Left colon (tissue), 2 donors: ENCODE results near the gene GARIN5B. TPM values are rescaled to one million over a fixed set of nuclear protein-coding genes. Genes with fewer than 3 reads are reported as not detected.

Experiments
- ATAC-seq: fragments of 200-7000 bp; cut with Tn5 transposase; one replicate; pipeline ENCODE4 v1.9.1; 2020; ENCODE audit warnings: mild to moderate bottlenecking, moderate library complexity
- DNase-seq, 2 donors: peaks; one replicate each; pipeline ENCODE4 v3.0.0-alpha.2; 2020
- intact Hi-C, 2 donors: fragments of 100-400 bp; cut with DNase I in 1 of 2; cut with micrococcal nuclease in 1 of 2; formaldehyde crosslinking; loops; one replicate each; pipeline versions ENCODE4 v1.11.2 to v1.14.0; 2022; cut with DNase I, micrococcal nuclease
- total RNA-seq, 2 donors: library from RNA; stranded (reverse); fragmentation: NEBNext Ultra II Directional; extraction: Animal tissue kit (Norgen Biotek cat#: 25700); gene quantifications; one replicate each; pipeline ENCODE4 v1.2.1, GENCODE V29; 2021
- donor health status: DM: no; HTN: no; CAD: no.
- donor health status: DM: yes; HTN: yes; CAD: no.

Gene GARIN5B
- total RNA-seq, 2 donors from 2014 or later, result not detected

GRCh38 chr19:55311797-55312196 lies 51.3 kb downstream of the GARIN5B start:
- DNase-seq (no peak), ATAC-seq (no peak)
- intact Hi-C loops, result no loop called here

GRCh38 chr19:55311397-55311796 lies 51.7 kb downstream of the GARIN5B start:
- intact Hi-C loops, result no loop called here
- DNase-seq (no peak), ATAC-seq (no peak)

GRCh38 chr19:55310498-55310897 lies 52.6 kb downstream of the GARIN5B start:
- no peak for ATAC-seq
- no peak for DNase-seq

GRCh38 chr19:55309448-55309847 lies 53.6 kb downstream of the GARIN5B start:
- intact Hi-C loops, result loop anchor here in 1 of 2 donors (10.0 kb wide), 1 partner anchor 65 kb away; the partner anchor contains the start of genes IL11 and TMEM190
- peak; percentile 14 for ATAC-seq

More at GRCh38 chr19:55310498-55310897, 52.6 kb downstream of the GARIN5B start:
- intact Hi-C loops, result no loop called here

GRCh38 chr19:55308281-55308680 lies 54.8 kb downstream of the GARIN5B start:
- no peak for ATAC-seq
- no peak for DNase-seq
- intact Hi-C loops, result loop anchor here in 1 of 2 donors (10.0 kb wide), 1 partner anchor 67 kb away; the partner anchor contains the start of genes IL11 and TMEM190

More at GRCh38 chr19:55309448-55309847, 53.6 kb downstream of the GARIN5B start:
- DNase-seq, result no peak

- ATAC-seq (no peak), DNase-seq (no peak)
- intact Hi-C loops, result loop anchor here in 1 of 2 donors (10.0 kb wide), 1 partner anchor 68 kb away; the partner anchor contains the start of genes IL11 and TMEM190
Observed at GRCh38 chr19:55306712-55307111, 56.3 kb downstream of the GARIN5B start.

- no peak for ATAC-seq
- intact Hi-C loops, result loop anchor here in 1 of 2 donors (10.0 kb wide), 1 partner anchor 69 kb away; the partner anchor contains the start of genes IL11 and TMEM190
- no peak for DNase-seq
Observed at GRCh38 chr19:55305983-55306562, 57.0 kb downstream of the GARIN5B start.

- ATAC-seq, result peak; percentile 54
- intact Hi-C loops, result loop anchor here in 1 of 2 donors (10.0 kb wide), 1 partner anchor 69 kb away; the partner anchor contains the start of genes IL11 and TMEM190
- peak in 1 of 2 donors; percentile 45 for DNase-seq
Observed at GRCh38 chr19:55305491-55305890, 57.6 kb downstream of the GARIN5B start.

GRCh38 chr19:55304980-55305379 lies 58.1 kb downstream of the GARIN5B start:
- DNase-seq, result no peak
- ATAC-seq, result no peak
- intact Hi-C loops, result loop anchor here in 1 of 2 donors (10.0 kb wide), 1 partner anchor 70 kb away; the partner anchor contains the start of genes IL11 and TMEM190

Other genes with a start within 250 kb of the GARIN5B start
- 100 to 1,000 TPM; 102 to 118 TPM for gene PPP1R12C, start 245.6 kb downstream of the GARIN5B start, total RNA-seq
- under 1 TPM; 0.40 to 0.70 TPM for gene TNNT1, start 214.1 kb downstream of the GARIN5B start, total RNA-seq
- 1 to 10 TPM in 1 of 2 donors, not detected in 1; 1.1 TPM for gene TNNI3, start 205.5 kb downstream of the GARIN5B start, total RNA-seq
- gene DNAAF3, start 196.6 kb downstream of the GARIN5B start, total RNA-seq, result 1 to 10 TPM in 1 of 2 donors, under 1 TPM in 1; 0.79 to 2.6 TPM
- gene SYT5, start 183.0 kb downstream of the GARIN5B start, total RNA-seq, result 1 to 10 TPM in 1 of 2 donors, under 1 TPM in 1; 0.64 to 1.9 TPM
- 100 to 1,000 TPM in 1 of 2 donors, 10 to 100 TPM in 1; 95.7 to 104 TPM for gene PTPRH, start 153.8 kb downstream of the GARIN5B start, total RNA-seq
- 1 to 10 TPM; 2.2 to 2.9 TPM for gene TMEM86B, start 134.5 kb downstream of the GARIN5B start, total RNA-seq
- 10 to 100 TPM; 56.6 to 59.5 TPM for gene PPP6R1, start 104.2 kb downstream of the GARIN5B start, total RNA-seq
- 10 to 100 TPM; 28.4 to 35.2 TPM for gene HSPBP1, start 83.2 kb downstream of the GARIN5B start, total RNA-seq
- gene BRSK1, start 79.3 kb downstream of the GARIN5B start, total RNA-seq, result 1 to 10 TPM in 1 of 2 donors, under 1 TPM in 1; 0.95 to 1.3 TPM
- gene TMEM150B, start 37.9 kb downstream of the GARIN5B start, total RNA-seq, result 10 to 100 TPM; 50.2 to 54.6 TPM
- 10 to 100 TPM; 19.0 to 20.7 TPM for gene KMT5C, start 23.4 kb downstream of the GARIN5B start, total RNA-seq
- gene COX6B2, start 8.5 kb downstream of the GARIN5B start, total RNA-seq, result 10 to 100 TPM; 23.0 to 27.6 TPM
- gene IL11, start 7.2 kb upstream of the GARIN5B start, total RNA-seq, result under 1 TPM; 0.31 to 0.46 TPM
- gene TMEM190, start 13.6 kb upstream of the GARIN5B start, total RNA-seq, result not detected
- 10 to 100 TPM; 83.4 to 89.4 TPM for gene TMEM238, start 21.0 kb upstream of the GARIN5B start, total RNA-seq
- 1,000 to 10,000 TPM; 1,151 to 1,179 TPM for gene RPL28, start 22.7 kb upstream of the GARIN5B start, total RNA-seq
- 10 to 100 TPM; 20.9 to 33.7 TPM for gene UBE2S, start 44.5 kb upstream of the GARIN5B start, total RNA-seq
- not detected for gene SHISA7, start 80.0 kb upstream of the GARIN5B start, total RNA-seq
- 100 to 1,000 TPM in 1 of 2 donors, 10 to 100 TPM in 1; 63.5 to 115 TPM for gene ISOC2, start 98.4 kb upstream of the GARIN5B start, total RNA-seq
- not detected for gene C19orf85, start 101.5 kb upstream of the GARIN5B start, total RNA-seq
- 10 to 100 TPM in 1 of 2 donors, 1 to 10 TPM in 1; 8.0 to 10.3 TPM for gene ZNF628, start 113.4 kb upstream of the GARIN5B start, total RNA-seq
- gene NAT14, start 121.9 kb upstream of the GARIN5B start, total RNA-seq, result 1 to 10 TPM; 4.0 to 4.8 TPM
- gene SSC5D, start 125.2 kb upstream of the GARIN5B start, total RNA-seq, result 1 to 10 TPM; 2.6 to 5.8 TPM
- gene SBK2, start 173.9 kb upstream of the GARIN5B start, total RNA-seq, result not detected
- not detected for gene SBK3, start 182.3 kb upstream of the GARIN5B start, total RNA-seq
- gene ZNF579, start 217.6 kb upstream of the GARIN5B start, total RNA-seq, result 1 to 10 TPM; 5.3 to 7.3 TPM
- 10 to 100 TPM; 14.7 to 15.5 TPM for gene FIZ1, start 236.3 kb upstream of the GARIN5B start, total RNA-seq
- gene ZNF524, start 237.0 kb upstream of the GARIN5B start, total RNA-seq, result 10 to 100 TPM; 26.6 to 36.4 TPM
- 10 to 100 TPM; 13.0 to 13.6 TPM for gene ZNF865, start 242.4 kb upstream of the GARIN5B start, total RNA-seq